Right lobe of liver (tissue), 4 donors: ENCODE measurements around the gene RPL12.

Experiments
- POLR2A ChIP-seq: fragments of 450-650 bp; IDR thresholded peaks from one replicate; pipeline ENCODE4 v1.6.1; 2017; ENCODE audit warnings: antibody characterized with exemption, mild to moderate bottlenecking
- TF ChIP-seq, protein P1 (sequence below), 4 donors: fragments of 200-600 bp in 3 of 4; fragments of 450-650 bp in 1 of 4; IDR thresholded peaks; one replicate each; pipeline versions ENCODE4 v1.5.1 to v1.8.0; 2016 to 2022; ENCODE audit warnings: antibody characterized with exemption in 4 of 4, mild to moderate bottlenecking in 2 of 4
- donor health status: DM: no; HTN: no; CAD: no.
- donor health status: DM: no; HTN: no; CAD: no.
- donor health status: DM: no; HTN: yes; CAD: no.

DNA sequence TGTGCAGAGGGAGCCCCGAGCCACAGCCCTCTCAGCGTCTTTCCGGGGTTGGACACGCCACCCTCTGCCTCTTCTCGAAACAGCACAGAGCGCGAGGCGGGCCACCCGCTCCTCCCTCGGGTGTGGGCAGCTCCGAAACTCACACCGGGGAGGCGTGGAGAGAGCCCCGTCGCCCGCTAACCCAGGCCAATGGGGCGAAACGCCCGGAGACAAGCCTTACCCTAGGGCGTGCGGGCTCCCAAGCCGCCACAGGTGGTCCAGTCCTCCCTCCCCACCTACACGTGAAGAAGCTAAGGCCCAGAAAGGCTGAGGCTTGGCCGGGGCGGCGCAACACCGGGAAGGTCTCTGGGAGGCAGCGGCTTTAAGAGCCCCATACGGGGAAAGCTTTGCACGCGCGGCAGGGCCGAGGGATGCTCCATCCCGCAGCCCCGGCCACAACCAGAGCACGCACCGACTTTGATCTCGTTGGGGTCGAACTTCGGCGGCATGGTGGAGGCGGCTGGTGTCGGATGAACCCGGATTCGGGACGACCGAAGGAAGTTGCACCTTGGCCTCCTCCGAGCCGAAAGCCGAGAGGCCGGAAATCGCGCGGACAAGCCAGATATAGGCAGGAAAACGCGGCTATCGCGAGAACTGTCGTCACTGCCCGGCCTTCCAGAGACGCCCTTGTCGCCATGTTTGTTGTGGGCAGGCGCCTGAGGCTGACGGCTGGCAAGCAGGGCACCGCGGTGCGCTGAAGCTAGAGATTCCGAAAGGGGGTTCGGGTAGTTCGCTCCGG is at the start of gene RPL12, which contains the start of gene LRSAM1:
- TF ChIP-seq, protein P1, sequence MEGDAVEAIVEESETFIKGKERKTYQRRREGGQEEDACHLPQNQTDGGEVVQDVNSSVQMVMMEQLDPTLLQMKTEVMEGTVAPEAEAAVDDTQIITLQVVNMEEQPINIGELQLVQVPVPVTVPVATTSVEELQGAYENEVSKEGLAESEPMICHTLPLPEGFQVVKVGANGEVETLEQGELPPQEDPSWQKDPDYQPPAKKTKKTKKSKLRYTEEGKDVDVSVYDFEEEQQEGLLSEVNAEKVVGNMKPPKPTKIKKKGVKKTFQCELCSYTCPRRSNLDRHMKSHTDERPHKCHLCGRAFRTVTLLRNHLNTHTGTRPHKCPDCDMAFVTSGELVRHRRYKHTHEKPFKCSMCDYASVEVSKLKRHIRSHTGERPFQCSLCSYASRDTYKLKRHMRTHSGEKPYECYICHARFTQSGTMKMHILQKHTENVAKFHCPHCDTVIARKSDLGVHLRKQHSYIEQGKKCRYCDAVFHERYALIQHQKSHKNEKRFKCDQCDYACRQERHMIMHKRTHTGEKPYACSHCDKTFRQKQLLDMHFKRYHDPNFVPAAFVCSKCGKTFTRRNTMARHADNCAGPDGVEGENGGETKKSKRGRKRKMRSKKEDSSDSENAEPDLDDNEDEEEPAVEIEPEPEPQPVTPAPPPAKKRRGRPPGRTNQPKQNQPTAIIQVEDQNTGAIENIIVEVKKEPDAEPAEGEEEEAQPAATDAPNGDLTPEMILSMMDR (IDR thresholded peaks at IDR 0.05) = peak in 2 of 4 donors; percentile 7 to 8
- TF ChIP-seq POLR2A = peak; percentile 99
